ENCODE results near the gene CPVL.

CPVL gene

DNA sequence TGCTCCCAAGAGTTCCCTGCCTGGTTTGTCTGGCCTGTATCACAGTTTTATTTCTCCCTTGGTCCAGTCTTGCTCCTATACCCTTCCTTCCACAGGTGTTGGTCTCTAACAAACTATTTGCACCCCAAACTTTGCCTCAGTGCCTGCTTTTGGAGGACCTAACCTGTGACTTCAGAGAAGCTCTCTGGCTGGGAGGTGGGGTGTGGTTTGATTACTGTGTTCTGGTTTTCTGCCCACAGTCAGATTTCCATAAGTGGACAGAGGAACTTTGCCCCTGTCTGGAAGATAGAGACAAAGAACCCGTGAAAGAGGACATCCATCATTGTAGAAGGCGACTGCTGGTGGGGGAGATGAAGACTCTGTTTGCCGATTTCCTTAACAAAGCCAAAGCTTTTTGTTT is 132.4 kb downstream of the CPVL start:
- POLR2A ChIA-PET: no interaction called here
- no peak overlapping the region for H3K27ac ChIP-seq (ENCODE audit: extremely low read depth, low read depth, low read length)
- no peaks in the 10 kb centered on the region for H3K36me3 ChIP-seq (ENCODE audit: control insufficient read depth in 2 of 2, insufficient read depth in 1 of 2, low read length in 2 of 2)
- 0 out of 2 replicates have a peak, but pooled peaks cover 4% of the 10 kb centered on the region for H3K4me1 ChIP-seq (ENCODE audit: control insufficient read depth, insufficient read depth, low read length)
- CTCF ChIA-PET: no interaction called here
- TF ChIP-seq, protein P1, sequence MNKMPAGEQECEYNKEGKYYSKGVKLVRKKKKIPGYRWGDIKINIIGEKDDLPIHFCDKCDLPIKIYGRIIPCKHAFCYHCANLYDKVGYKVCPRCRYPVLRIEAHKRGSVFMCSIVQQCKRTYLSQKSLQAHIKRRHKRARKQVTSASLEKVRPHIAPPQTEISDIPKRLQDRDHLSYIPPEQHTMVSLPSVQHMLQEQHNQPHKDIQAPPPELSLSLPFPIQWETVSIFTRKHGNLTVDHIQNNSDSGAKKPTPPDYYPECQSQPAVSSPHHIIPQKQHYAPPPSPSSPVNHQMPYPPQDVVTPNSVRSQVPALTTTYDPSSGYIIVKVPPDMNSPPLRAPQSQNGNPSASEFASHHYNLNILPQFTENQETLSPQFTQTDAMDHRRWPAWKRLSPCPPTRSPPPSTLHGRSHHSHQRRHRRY (tag by site-specific recombination; IDR thresholded peaks at IDR 0.05): no peak
- no peak for TF ChIP-seq ZNF10 (tag by site-specific recombination; IDR thresholded peaks at IDR 0.05)
- TF ChIP-seq ZNF544 (tag by site-specific recombination; IDR thresholded peaks at IDR 0.05): no peak
- TF ChIP-seq ZBTB7A (tag by site-specific recombination; IDR thresholded peaks at IDR 0.05; ENCODE audit: low read depth): no peak
- no peak for TF ChIP-seq ZNF391 (tag by site-specific recombination; IDR thresholded peaks at IDR 0.05; ENCODE audit: borderline replicate concordance, low read depth)
- no peak for TF ChIP-seq ZNF16 (tag by site-specific recombination; IDR thresholded peaks at IDR 0.05; ENCODE audit: low read depth)
- TF ChIP-seq ZNF677 (tag by site-specific recombination; IDR thresholded peaks at IDR 0.05): no peak
- TF ChIP-seq, protein P2, sequence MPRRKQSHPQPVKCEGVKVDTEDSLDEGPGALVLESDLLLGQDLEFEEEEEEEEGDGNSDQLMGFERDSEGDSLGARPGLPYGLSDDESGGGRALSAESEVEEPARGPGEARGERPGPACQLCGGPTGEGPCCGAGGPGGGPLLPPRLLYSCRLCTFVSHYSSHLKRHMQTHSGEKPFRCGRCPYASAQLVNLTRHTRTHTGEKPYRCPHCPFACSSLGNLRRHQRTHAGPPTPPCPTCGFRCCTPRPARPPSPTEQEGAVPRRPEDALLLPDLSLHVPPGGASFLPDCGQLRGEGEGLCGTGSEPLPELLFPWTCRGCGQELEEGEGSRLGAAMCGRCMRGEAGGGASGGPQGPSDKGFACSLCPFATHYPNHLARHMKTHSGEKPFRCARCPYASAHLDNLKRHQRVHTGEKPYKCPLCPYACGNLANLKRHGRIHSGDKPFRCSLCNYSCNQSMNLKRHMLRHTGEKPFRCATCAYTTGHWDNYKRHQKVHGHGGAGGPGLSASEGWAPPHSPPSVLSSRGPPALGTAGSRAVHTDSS (tag by site-specific recombination; IDR thresholded peaks at IDR 0.05): no peak
- TF ChIP-seq HOXD13 (CRISPR knock-in tag; IDR thresholded peaks at IDR 0.05; ENCODE audit: borderline replicate concordance): no peak
- TF ChIP-seq ZNF140 (tag by site-specific recombination; IDR thresholded peaks at IDR 0.05): no peak
- TF ChIP-seq WT1 (tag by site-specific recombination; IDR thresholded peaks at IDR 0.05): no peak
- TF ChIP-seq ZFP41 (tag by site-specific recombination; IDR thresholded peaks at IDR 0.05; ENCODE audit: borderline replicate concordance): no peak
- TF ChIP-seq, protein P3, sequence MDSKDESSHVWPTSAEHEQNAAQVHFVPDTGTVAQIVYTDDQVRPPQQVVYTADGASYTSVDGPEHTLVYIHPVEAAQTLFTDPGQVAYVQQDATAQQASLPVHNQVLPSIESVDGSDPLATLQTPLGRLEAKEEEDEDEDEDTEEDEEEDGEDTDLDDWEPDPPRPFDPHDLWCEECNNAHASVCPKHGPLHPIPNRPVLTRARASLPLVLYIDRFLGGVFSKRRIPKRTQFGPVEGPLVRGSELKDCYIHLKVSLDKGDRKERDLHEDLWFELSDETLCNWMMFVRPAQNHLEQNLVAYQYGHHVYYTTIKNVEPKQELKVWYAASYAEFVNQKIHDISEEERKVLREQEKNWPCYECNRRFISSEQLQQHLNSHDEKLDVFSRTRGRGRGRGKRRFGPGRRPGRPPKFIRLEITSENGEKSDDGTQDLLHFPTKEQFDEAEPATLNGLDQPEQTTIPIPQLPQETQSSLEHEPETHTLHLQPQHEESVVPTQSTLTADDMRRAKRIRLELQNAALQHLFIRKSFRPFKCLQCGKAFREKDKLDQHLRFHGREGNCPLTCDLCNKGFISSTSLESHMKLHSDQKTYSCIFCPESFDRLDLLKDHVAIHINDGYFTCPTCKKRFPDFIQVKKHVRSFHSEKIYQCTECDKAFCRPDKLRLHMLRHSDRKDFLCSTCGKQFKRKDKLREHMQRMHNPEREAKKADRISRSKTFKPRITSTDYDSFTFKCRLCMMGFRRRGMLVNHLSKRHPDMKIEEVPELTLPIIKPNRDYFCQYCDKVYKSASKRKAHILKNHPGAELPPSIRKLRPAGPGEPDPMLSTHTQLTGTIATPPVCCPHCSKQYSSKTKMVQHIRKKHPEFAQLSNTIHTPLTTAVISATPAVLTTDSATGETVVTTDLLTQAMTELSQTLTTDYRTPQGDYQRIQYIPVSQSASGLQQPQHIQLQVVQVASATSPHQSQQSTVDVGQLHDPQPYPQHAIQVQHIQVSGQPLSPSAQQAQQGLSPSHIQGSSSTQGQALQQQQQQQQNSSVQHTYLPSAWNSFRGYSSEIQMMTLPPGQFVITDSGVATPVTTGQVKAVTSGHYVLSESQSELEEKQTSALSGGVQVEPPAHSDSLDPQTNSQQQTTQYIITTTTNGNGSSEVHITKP (tag by site-specific recombination; IDR thresholded peaks at IDR 0.05): no peak
- TF ChIP-seq ZNF132 (tag by site-specific recombination; IDR thresholded peaks at IDR 0.05; ENCODE audit: borderline replicate concordance): no peak
- TF ChIP-seq, protein P4, sequence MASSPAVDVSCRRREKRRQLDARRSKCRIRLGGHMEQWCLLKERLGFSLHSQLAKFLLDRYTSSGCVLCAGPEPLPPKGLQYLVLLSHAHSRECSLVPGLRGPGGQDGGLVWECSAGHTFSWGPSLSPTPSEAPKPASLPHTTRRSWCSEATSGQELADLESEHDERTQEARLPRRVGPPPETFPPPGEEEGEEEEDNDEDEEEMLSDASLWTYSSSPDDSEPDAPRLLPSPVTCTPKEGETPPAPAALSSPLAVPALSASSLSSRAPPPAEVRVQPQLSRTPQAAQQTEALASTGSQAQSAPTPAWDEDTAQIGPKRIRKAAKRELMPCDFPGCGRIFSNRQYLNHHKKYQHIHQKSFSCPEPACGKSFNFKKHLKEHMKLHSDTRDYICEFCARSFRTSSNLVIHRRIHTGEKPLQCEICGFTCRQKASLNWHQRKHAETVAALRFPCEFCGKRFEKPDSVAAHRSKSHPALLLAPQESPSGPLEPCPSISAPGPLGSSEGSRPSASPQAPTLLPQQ (tag by site-specific recombination; IDR thresholded peaks at IDR 0.05): no peak
- TF ChIP-seq ZNF202 (tag by site-specific recombination; IDR thresholded peaks at IDR 0.05; ENCODE audit: borderline replicate concordance): no peak
- H3K9me3 ChIP-seq (ENCODE audit: control insufficient read depth, insufficient read depth, low read depth, low read length): no peaks in the 10 kb centered on the region
- H3K4me3 ChIP-seq (ENCODE audit: low read depth, low read length): no peak overlapping the region

DNA sequence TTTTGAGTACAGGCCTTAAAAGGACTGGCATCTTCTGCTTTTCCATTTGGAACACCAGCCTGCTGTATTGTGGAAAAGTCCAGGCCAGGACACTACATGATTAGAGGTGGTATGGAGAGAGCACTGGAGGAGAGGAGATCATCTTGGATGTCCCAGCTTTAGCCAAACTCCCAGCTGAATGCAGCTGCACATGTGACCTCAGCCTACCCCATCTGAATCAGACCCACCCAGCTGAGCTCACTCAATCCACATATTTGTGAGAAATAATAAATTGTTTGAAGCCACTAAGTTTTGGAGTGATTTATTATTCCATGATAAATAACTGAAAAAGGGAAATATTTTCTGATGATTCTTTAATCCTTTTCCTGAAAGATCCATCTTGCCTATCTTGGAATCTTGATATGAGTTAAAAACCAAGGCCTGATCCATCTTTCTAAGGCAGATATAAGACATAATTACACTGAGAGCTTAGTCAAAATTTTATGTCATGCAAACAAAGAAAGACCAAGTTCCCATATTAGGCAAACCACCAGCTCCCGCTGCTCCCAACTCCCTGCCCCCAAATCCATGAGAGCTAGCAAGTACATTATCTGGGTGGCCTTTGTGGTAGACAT is 133.1 kb downstream of the CPVL start:
- CTCF ChIA-PET: no interaction called here
- POLR2A ChIA-PET: no interaction called here
- Histone ChIP-seq H3K4me1 (ENCODE audit: control insufficient read depth, insufficient read depth, low read length) (0 out of 2 replicates have a peak, but pooled peaks cover 4% of the 10 kb centered on the region), H3K36me3 (ENCODE audit: control insufficient read depth in 2 of 2, insufficient read depth in 1 of 2, low read length in 2 of 2) (no peaks in the 10 kb centered on the region), H3K4me3 (ENCODE audit: low read depth, low read length) (no peak overlapping the region), H3K27ac (ENCODE audit: extremely low read depth, low read depth, low read length) (no peak overlapping the region), H3K9me3 (ENCODE audit: control insufficient read depth, insufficient read depth, low read depth, low read length) (no peaks in the 10 kb centered on the region)
- TF ChIP-seq ZNF600 (tag by site-specific recombination; IDR thresholded peaks at IDR 0.05) (no peak), KLF7 (tag by site-specific recombination; IDR thresholded peaks at IDR 0.05; ENCODE audit: borderline replicate concordance) (no peak), OVOL3 (tag by site-specific recombination; IDR thresholded peaks at IDR 0.05) (no peak), ZBTB21 (tag by site-specific recombination; IDR thresholded peaks at IDR 0.05) (no peak), ZSCAN23 (tag by site-specific recombination; IDR thresholded peaks at IDR 0.05) (no peak), PRDM1 (tag by site-specific recombination; IDR thresholded peaks at IDR 0.05) (no peak), ZNF214 (tag by site-specific recombination; IDR thresholded peaks at IDR 0.05; ENCODE audit: borderline replicate concordance) (no peak), ZNF473 (tag by site-specific recombination; IDR thresholded peaks at IDR 0.05) (no peak), GLI4 (tag by site-specific recombination; IDR thresholded peaks at IDR 0.05) (no peak), ZNF514 (tag by site-specific recombination; IDR thresholded peaks at IDR 0.05) (no peak)

Measured in HEK293 (cell line).